Measurements from ENCODE around the gene ASTN1.

The ASTN1 gene

GRCh38 chr1:176993587-176993986 is 170.9 kb downstream of the ASTN1 start:
- Mint-ChIP-seq H3K27ac (no peak overlapping the region), H3K36me3 (ENCODE audit: low read depth) (no peaks in the 10 kb centered on the region), H3K4me1 (peaks cover 61% of the 10 kb centered on the region), H3K4me3 (no peak overlapping the region), H3K9me3 (no peaks in the 10 kb centered on the region), H3K27me3 (ENCODE audit: low read depth, poor library complexity) (no peaks in the 10 kb centered on the region)
- no peak for DNase-seq
- TF ChIP-seq CTCF (IDR thresholded peaks at IDR 0.05) = no peak

- peaks cover 24% of the 10 kb centered on the region for H3K4me1 Mint-ChIP-seq
- H3K36me3 Mint-ChIP-seq (ENCODE audit: low read depth) = no peaks in the 10 kb centered on the region
- no peaks in the 10 kb centered on the region for H3K9me3 Mint-ChIP-seq
- no peak for DNase-seq
- H3K27me3 Mint-ChIP-seq (ENCODE audit: low read depth, poor library complexity) = peaks cover 9% of the 10 kb centered on the region
- TF ChIP-seq CTCF (IDR thresholded peaks at IDR 0.05) = no peak
- H3K27ac Mint-ChIP-seq = peak overlapping the region; percentile 52
- no peak overlapping the region for H3K4me3 Mint-ChIP-seq
Measured at GRCh38 chr1:176989754-176990153, 174.8 kb downstream of the ASTN1 start.

- Mint-ChIP-seq H3K27ac (no peak overlapping the region), H3K27me3 (ENCODE audit: low read depth, poor library complexity) (peaks cover 12% of the 10 kb centered on the region), H3K4me3 (no peak overlapping the region), H3K36me3 (ENCODE audit: low read depth) (no peaks in the 10 kb centered on the region), H3K4me1 (peaks cover 24% of the 10 kb centered on the region), H3K9me3 (no peaks in the 10 kb centered on the region)
- DNase-seq = no peak
- TF ChIP-seq CTCF (IDR thresholded peaks at IDR 0.05) = no peak
Measured at GRCh38 chr1:176989023-176989422, 175.5 kb downstream of the ASTN1 start.

- Mint-ChIP-seq H3K27me3 (ENCODE audit: low read depth, poor library complexity) (peaks cover 12% of the 10 kb centered on the region), H3K36me3 (ENCODE audit: low read depth) (no peaks in the 10 kb centered on the region), H3K4me1 (peaks cover 24% of the 10 kb centered on the region), H3K27ac (no peak overlapping the region), H3K4me3 (no peak overlapping the region), H3K9me3 (no peaks in the 10 kb centered on the region)
- TF ChIP-seq CTCF (IDR thresholded peaks at IDR 0.05) = no peak
- no peak for DNase-seq
Measured at GRCh38 chr1:176987016-176987415, 177.5 kb downstream of the ASTN1 start.

- no peak for DNase-seq
- Mint-ChIP-seq H3K27me3 (ENCODE audit: low read depth, poor library complexity) (peaks cover 12% of the 10 kb centered on the region), H3K4me3 (no peak overlapping the region), H3K36me3 (ENCODE audit: low read depth) (no peaks in the 10 kb centered on the region), H3K27ac (no peak overlapping the region), H3K9me3 (no peaks in the 10 kb centered on the region), H3K4me1 (peaks cover under 1% of the 10 kb centered on the region)
- no peak for TF ChIP-seq CTCF (IDR thresholded peaks at IDR 0.05)
Measured at GRCh38 chr1:176983731-176984130, 180.8 kb downstream of the ASTN1 start.

GRCh38 chr1:176976771-176977170 is 187.7 kb downstream of the ASTN1 start:
- H3K9me3 Mint-ChIP-seq = no peaks in the 10 kb centered on the region
- no peak overlapping the region for H3K27ac Mint-ChIP-seq
- no peak for DNase-seq
- TF ChIP-seq CTCF (IDR thresholded peaks at IDR 0.05) = no peak
- no peak overlapping the region for H3K4me3 Mint-ChIP-seq
- no peaks in the 10 kb centered on the region for H3K36me3 Mint-ChIP-seq (ENCODE audit: low read depth)
- H3K27me3 Mint-ChIP-seq (ENCODE audit: low read depth, poor library complexity) = no peaks in the 10 kb centered on the region
- H3K4me1 Mint-ChIP-seq = peaks cover 18% of the 10 kb centered on the region

Data from nephron progenitor cell (in vitro differentiated cells).